Measurements from ENCODE around the gene PRR36.
A peak's percentile ranks its signal among the peaks of the same experiment; 100 is the strongest.
"Not testable (repeated sequence)": the region's sequence is repeated elsewhere in the genome, so short reads cannot be mapped to it uniquely, and the experiment has no call there.

Gene PRR36

DNA sequence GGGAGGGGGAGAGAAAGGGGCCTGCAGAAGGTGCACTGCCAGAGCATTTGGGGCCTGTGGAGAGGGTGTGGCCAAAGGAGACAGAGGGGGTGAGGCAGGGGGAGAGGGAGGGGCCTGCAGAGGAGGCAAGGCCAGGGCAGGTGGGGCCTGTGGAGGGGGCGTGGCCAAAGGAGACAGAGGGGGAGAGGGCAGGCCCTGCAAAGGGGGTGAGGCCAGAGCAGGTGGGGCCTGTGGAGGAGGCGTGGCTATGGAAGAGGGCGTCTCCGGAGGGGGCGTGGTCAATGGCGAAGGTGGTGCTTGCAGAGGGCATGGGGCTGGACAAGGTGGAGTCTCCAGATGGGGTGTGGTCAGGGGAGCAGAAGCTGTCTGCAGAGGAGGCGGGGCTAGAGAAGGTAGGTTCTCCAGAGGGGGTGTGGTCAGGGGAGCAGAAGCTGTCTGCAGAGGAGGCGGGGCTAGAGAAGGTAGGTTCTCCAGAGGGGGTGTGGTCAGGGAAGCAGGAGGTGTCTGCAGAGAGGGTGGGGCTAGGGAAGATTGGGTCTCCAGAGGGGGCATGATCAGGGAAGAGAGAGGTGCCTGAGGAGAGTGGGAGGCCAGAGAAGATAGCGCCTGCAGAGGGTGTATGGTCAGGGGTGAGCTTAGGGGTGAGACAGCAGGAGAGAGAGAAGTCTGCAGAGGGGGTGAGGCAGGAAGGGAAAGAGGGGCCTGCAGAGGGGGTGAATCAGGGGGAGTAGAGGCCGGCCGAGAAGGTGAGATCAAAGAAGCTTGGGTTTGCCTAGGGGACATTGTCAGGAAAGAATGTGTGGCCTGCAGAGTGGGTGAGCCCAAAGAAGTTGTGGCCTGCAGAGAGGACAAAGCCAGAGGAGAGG lies 3.4 kb downstream of the PRR36 start:
- peak; percentile 63 for DNase-seq

- DNase-seq, result no peak
These were observed 4.2 kb downstream of the PRR36 start for GRCh38 chr19:7869910-7870511.

GRCh38 chr19:7869453-7869909 lies 4.7 kb downstream of the PRR36 start:
- DNase-seq, result peak; percentile 67

DNA sequence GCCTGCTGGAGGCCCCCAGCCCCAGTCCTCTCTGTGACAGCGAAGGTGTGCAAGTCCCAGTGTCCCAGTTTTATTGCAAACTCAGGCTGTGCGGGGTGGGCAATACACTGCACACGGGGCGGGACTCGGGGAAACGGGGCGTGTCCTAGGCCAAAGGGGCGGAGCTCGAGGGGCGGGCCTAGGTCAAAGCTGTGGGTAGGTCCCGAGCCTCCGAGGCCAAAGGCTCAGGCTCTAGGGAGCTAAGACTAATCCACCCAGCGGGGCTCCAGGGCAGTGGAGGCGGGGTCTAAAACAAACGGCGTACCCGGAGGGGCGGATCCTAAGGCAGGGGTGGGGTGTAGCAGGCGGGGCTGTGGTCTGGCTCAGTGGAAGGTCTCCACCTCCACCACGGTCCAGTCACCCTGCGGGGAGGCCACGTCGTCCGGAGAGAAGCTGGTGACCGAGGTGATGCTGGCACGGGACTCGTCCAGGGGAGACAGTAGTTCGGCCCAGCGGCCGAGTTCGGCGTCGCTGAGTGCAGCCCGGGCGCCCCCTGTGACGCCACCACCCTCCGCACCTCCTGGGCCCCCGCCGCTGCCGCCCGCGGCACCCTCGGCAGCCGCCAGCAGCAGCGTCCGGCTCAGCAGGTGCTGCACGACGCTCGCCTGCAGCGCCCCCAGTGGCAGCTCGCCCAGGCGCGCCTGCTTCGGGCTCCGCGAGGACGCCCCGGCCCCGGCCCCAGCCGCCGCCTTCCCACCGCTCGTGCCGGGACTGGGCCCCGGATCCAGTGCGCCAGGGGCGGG lies 5.3 kb downstream of the PRR36 start:
- DNase-seq, result peak; percentile 90

- peak; percentile 83 for DNase-seq
These were observed 5.9 kb downstream of the PRR36 start for GRCh38 chr19:7868326-7868670.

GRCh38 chr19:7867092-7867844 lies 6.9 kb downstream of the PRR36 start:
- no peak for DNase-seq

GRCh38 chr19:7866399-7867091 lies 7.6 kb downstream of the PRR36 start:
- DNase-seq, result no peak

- DNase-seq, result no peak
These were observed 8.8 kb downstream of the PRR36 start for GRCh38 chr19:7865262-7865911.

- DNase-seq, result peak; percentile 36
These were observed 9.5 kb downstream of the PRR36 start for GRCh38 chr19:7864690-7865074.

GRCh38 chr19:7863971-7864689 lies 10.1 kb downstream of the PRR36 start:
- DNase-seq, result no peak

DNA sequence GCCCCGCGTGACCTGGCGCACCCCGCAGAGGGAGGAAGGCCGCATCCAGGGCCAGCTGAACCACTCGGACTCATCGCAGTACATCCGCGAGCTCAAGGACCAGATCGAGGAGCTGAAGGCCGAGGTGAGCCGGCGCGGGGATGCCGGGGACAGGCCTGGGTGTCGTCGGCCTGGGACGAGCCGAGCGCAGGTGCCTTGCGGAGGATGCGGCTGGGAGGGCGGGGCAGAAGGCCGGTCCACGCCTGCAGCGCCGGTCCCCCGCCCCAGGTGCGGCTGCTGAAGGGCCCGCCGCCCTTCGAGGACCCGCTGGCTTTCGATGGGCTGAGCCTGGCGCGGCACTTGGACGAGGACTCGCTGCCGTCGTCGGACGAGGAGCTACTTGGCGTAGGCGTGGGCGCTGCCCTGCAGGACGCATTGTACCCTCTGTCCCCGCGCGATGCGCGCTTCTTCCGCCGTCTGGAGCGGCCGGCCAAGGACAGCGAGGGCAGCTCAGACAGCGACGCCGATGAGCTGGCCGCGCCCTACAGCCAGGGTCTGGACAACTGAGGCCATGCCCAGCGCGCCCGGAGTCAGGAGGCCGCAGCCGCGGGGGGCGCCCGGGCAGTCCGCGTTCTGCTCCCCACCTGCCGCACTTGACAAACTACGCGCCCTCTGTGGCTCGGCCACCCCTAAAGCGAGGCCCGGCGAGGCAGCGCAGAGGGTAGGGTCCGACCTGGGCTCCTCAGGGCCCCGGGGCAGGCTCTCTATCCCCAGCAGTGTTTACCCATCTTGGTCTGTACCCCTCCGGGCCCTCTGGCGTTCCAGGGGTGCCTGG lies 10.8 kb downstream of the PRR36 start:
- peak; percentile 83 for DNase-seq

- peak; percentile 89 for DNase-seq
These were observed 11.7 kb downstream of the PRR36 start for GRCh38 chr19:7862413-7862951.

GRCh38 chr19:7861619-7862412 lies 12.4 kb downstream of the PRR36 start:
- DNase-seq, result peak; percentile 75

DNA sequence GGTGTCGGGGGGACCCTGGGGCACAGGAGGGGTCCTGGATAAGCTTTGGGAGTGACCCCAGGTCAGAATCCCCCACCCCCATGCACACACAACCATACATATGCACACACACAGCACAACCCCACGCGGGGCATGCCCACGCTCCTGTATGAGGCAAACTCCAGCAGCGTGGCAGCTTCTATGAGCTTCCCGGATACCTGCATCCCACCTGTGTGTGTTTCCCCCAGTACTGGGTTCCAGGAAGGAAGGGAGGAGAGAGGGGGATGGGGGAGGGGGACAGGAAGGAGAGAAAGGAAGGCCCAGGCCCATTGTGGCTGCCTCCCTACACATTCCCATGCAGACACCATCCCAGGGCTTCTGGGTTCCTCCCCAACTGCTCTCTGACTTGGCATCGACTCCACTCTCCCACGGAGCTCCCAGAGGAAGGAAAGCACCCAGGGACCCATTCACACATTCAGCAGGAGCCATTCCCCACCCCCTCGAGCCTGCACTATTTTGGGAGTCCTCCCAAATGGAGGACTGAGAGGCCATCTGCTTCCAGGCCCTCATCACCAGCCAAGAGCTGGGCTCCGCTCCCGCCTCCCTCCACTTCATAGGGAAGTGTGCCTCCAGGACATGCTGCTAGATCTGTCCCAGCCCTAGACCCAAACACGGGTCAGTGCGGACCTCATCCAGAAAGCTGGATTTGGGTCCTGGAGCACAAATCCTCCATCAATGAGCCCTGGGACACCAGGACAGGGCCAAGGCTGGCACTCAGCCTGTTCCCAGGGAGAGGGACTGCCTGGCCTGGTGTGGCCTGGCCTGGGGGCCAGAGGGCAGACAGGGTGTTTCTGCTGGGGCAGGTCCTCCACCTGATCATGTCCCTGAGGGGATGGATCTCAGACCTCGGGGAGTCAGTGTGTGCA lies 13.2 kb downstream of the PRR36 start:
- DNase-seq, result no peak

DNA sequence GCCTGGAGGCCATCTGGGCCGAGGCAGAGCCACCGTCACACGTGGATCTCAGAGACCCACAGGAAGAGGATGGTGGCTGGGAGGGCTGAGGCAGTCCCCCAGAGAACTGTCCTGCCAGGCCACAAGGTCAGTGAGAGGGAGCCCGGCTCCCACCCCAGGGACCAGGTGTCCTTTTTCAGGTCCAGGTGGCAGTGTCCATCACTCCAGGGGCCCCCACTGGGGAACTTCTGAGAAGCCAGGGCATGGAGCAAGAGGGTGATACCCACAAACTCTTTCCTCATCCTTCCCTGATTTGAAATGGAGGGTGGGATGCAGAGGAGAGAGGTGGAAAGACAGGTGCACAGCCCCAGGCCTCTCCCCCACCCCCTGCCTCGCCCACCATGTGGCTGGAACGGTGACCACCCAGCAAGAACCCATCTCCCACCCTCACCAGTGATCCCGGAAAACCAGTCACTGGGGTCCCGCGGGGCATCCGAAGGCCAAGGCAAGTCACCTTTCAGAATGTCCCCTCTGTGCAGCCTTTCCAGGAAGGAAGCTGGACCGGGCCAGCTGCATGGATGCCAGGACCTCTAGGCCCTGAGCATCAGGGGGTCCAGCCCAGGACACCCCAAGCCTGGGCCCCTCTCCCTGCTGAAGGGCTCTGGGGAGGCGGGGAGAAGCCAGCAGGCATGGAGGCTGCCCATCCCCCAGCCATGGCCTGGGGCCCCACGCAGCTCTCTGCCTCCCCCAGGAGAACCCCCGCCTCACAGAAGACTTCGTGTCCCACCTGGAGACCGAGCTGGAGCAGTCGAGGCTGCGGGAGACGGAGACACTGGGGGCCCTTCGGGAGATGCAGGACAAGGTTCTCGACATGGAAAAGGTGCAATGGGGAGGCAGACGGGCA lies 14.1 kb downstream of the PRR36 start:
- no peak for DNase-seq

DNA sequence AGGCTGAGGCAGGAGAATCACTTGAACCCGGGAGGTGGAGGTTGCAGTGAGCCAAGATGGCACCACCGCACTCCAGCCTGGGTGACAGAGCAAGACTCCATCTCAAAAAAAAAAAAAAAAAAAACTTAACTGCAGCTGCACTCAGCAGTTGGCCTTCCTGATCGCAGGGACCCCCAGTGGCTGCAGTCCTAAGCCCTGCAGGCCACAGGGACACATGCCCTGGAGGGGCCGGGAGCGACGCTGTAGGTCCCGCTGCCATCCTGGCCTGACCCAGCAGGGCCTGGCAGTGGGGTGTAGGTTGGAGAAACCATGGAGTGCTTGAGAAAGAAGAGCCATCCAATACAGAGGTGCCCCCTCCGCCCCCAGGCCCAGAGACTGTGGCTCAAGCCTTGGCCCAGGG lies 15.1 kb downstream of the PRR36 start:
- DNase-seq, result not testable (repeated sequence)

Data from DMS53 (cell line).